G401.6 (cell line): ENCODE results near the gene PACS2.
"Not testable (repeated sequence)": the region's sequence is repeated elsewhere in the genome, so short reads cannot be mapped to it uniquely, and the experiment has no call there.

ENCODE experiments used
- FAIRE-seq: peaks from 2 replicates; lab custom pipeline; 2012; peaks lifted over from hg19 to GRCh38; lab: Jason Lieb, UNC

The PACS2 gene

GRCh38 chr14:105333020-105333490, 18.5 kb downstream of the PACS2 start:
- no peak for FAIRE-seq

- no peak for FAIRE-seq
Observed at GRCh38 chr14:105333613-105334364, 19.2 kb downstream of the PACS2 start.

GRCh38 chr14:105334383-105335230, 20.1 kb downstream of the PACS2 start:
- FAIRE-seq, result no peak

GRCh38 chr14:105335231-105335542, 20.6 kb downstream of the PACS2 start:
- not testable (repeated sequence) for FAIRE-seq

GRCh38 chr14:105335735-105336476, 21.4 kb downstream of the PACS2 start:
- no peak for FAIRE-seq

- FAIRE-seq, result no peak
Observed at GRCh38 chr14:105336477-105337287, 22.1 kb downstream of the PACS2 start.

GRCh38 chr14:105337433-105337832, 22.9 kb downstream of the PACS2 start:
- FAIRE-seq, result no peak

GRCh38 chr14:105337966-105338741, 23.6 kb downstream of the PACS2 start:
- FAIRE-seq, result no peak

- no peak for FAIRE-seq
Observed at GRCh38 chr14:105340821-105341733, 26.5 kb downstream of the PACS2 start.

GRCh38 chr14:105343194-105343593, 28.6 kb downstream of the PACS2 start:
- FAIRE-seq, result no peak

- no peak for FAIRE-seq
Observed at GRCh38 chr14:105346200-105346533, 31.6 kb downstream of the PACS2 start.

GRCh38 chr14:105346876-105347586, 32.5 kb downstream of the PACS2 start:
- no peak for FAIRE-seq

GRCh38 chr14:105347587-105347968, 33.0 kb downstream of the PACS2 start:
- no peak for FAIRE-seq

- no peak for FAIRE-seq
Observed at GRCh38 chr14:105348169-105348944, 33.8 kb downstream of the PACS2 start.

- no peak for FAIRE-seq
Observed at GRCh38 chr14:105348945-105349699, 34.6 kb downstream of the PACS2 start.

GRCh38 chr14:105349992-105350391, 35.4 kb downstream of the PACS2 start:
- no peak for FAIRE-seq

- FAIRE-seq, result no peak
Observed at GRCh38 chr14:105350450-105351244, 36.1 kb downstream of the PACS2 start.
